Measurements from ENCODE around the gene FAH.

DNA sequence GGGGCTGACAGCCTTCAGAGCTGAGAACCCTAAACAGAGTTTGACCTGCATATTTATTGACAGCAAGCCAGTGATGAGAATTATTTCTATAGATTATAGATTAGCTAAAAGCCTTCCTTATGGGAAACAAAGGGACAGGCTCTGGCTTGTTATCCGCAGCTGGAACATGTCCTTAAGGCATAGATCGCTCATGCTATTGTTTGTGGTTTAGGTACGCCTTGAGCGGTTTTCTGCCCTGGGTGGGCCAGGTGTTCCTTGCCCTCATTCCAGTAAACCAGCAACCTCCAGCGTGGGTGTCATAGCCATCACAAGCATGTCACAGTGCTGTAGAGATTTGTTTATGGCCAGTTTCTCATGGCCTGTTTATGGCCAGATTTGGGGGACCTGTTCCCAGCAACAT, 10.2 kb upstream of the FAH start:
- TF ChIP-seq IRF2 (CRISPR knock-in tag; IDR thresholded peaks at IDR 0.05) (no peak), ELF1 (tag; IDR thresholded peaks at IDR 0.05) (no peak), YBX1 (IDR thresholded peaks at IDR 0.05) (no peak)
- TF ChIP-seq, protein P1, sequence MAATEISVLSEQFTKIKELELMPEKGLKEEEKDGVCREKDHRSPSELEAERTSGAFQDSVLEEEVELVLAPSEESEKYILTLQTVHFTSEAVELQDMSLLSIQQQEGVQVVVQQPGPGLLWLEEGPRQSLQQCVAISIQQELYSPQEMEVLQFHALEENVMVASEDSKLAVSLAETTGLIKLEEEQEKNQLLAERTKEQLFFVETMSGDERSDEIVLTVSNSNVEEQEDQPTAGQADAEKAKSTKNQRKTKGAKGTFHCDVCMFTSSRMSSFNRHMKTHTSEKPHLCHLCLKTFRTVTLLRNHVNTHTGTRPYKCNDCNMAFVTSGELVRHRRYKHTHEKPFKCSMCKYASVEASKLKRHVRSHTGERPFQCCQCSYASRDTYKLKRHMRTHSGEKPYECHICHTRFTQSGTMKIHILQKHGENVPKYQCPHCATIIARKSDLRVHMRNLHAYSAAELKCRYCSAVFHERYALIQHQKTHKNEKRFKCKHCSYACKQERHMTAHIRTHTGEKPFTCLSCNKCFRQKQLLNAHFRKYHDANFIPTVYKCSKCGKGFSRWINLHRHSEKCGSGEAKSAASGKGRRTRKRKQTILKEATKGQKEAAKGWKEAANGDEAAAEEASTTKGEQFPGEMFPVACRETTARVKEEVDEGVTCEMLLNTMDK (IDR thresholded peaks at IDR 0.05; ENCODE audit: borderline replicate concordance, insufficient read depth, low read depth, low read length, poor library complexity, severe bottlenecking), result no peak

Measured in K562 (cell line).